Sigmoid colon (tissue), 3 donors: ENCODE data around the gene SCN9A.

Experiments
- CTCF ChIP-seq, 4 experiments: fragments of 450-650 bp in 3 of 4; fragments of 200-600 bp in 1 of 4; IDR thresholded peaks; one replicate each; pipeline ENCODE4 v1.5.1; 2016 to 2019; ENCODE audit warnings: antibody characterized with exemption in 4 of 4, mild to moderate bottlenecking in 3 of 4, moderate library complexity in 2 of 4
- POLR2A ChIP-seq, 2 donors: fragments of 450-650 bp; IDR thresholded peaks; one replicate each; pipeline ENCODE4 v1.6.1; 2016; ENCODE audit warnings: antibody characterized with exemption in 2 of 2, mild to moderate bottlenecking in 2 of 2, moderate library complexity in 2 of 2

GRCh38 chr2:166282154-166282553 is 93.6 kb downstream of the SCN9A start:
- TF ChIP-seq CTCF (IDR thresholded peaks at IDR 0.05), result no peak
- no peak for TF ChIP-seq POLR2A (IDR thresholded peaks at IDR 0.05)
